ENCODE results near the gene ZG16.

Gene ZG16

DNA sequence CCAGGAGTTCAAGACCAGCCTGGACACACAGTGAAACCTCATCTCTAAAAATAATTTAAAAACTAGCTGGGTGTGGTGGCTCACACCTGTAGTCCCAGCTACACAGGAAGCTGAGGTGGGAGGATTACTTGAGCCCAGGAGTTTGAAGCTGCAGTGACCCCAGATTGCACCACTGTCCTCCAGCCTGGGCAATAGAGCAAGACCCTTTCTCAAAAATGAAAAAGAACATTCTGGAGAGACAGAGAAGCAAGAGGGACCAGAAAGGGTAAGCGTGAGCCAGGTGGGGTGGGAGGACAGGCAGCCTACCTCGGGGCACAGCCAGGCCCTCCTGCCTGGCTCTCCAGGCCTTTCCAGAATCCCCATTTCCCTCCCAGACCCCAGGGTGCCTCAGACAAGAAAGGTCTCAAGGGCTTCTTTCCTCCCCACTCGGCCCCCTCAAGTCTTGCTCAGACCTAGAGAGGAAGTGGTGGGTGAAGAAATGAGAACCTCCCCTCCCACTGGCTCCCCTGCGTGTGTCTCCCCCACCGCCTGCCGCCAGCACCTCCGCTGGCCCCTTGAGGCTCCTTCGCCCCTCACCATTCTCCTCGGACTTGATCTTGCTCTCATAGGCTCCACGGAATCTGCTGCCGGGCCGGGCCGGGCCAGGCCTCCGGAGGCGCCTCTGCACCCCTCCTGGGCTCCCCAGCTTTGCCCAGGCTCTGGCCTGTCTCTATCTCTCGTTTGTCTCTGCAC, 32.8 kb upstream of the ZG16 start:
- TF ChIP-seq CREB1 (IDR thresholded peaks at IDR 0.05; ENCODE audit: low read depth) (no peak), NFIC (IDR thresholded peaks at IDR 0.05) (no peak), TAF1 (IDR thresholded peaks at IDR 0.05; ENCODE audit: low read depth) (no peak), ZBTB7A (IDR thresholded peaks at IDR 0.05; ENCODE audit: low read depth) (no peak), EGR1 (IDR thresholded peaks at IDR 0.05) (no peak), TEAD4 (IDR thresholded peaks at IDR 0.05) (no peak), FOXM1 (IDR thresholded peaks at IDR 0.05; ENCODE audit: borderline replicate concordance, low read depth) (no peak), RAD21 (IDR thresholded peaks at IDR 0.05; ENCODE audit: low read depth) (no peak)
- TF ChIP-seq, protein P1, sequence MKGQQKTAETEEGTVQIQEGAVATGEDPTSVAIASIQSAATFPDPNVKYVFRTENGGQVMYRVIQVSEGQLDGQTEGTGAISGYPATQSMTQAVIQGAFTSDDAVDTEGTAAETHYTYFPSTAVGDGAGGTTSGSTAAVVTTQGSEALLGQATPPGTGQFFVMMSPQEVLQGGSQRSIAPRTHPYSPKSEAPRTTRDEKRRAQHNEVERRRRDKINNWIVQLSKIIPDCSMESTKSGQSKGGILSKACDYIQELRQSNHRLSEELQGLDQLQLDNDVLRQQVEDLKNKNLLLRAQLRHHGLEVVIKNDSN (IDR thresholded peaks at IDR 0.05), result no peak

DNA sequence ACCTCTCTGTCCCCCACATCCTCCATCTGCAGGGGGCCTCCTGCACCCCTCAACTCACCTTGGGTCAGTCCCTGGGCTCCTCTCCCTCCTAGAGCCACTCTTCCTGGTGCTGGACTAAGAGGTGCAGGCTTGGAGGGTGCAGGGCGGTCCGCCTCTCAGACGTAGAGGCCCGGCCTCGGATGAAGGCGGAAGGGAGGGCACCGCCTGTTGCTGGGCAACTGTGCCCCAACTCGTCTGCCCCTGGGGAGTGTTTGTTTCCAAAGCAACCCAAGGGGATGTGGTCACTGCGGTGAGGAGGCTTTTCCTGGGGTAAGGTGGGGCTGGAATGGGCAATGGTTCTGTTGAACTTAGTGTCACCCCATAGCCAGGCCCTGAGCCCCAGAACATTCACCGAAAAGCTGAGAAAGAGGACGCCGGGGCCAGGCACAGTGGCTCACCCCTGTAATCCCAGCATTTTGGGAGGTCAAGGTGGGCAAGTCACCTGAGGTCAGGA, 32.2 kb upstream of the ZG16 start, which contains the start of gene C16orf54:
C16orf54 (minus strand) TSS at position 138 of the 493 bp plus-strand sequence. CDS start 1,039 bp downstream, outside the sequence.
- TF ChIP-seq TAF1 (IDR thresholded peaks at IDR 0.05; ENCODE audit: low read depth) (no peak), CREB1 (IDR thresholded peaks at IDR 0.05; ENCODE audit: low read depth) (no peak), NFIC (IDR thresholded peaks at IDR 0.05) (no peak)

DNA sequence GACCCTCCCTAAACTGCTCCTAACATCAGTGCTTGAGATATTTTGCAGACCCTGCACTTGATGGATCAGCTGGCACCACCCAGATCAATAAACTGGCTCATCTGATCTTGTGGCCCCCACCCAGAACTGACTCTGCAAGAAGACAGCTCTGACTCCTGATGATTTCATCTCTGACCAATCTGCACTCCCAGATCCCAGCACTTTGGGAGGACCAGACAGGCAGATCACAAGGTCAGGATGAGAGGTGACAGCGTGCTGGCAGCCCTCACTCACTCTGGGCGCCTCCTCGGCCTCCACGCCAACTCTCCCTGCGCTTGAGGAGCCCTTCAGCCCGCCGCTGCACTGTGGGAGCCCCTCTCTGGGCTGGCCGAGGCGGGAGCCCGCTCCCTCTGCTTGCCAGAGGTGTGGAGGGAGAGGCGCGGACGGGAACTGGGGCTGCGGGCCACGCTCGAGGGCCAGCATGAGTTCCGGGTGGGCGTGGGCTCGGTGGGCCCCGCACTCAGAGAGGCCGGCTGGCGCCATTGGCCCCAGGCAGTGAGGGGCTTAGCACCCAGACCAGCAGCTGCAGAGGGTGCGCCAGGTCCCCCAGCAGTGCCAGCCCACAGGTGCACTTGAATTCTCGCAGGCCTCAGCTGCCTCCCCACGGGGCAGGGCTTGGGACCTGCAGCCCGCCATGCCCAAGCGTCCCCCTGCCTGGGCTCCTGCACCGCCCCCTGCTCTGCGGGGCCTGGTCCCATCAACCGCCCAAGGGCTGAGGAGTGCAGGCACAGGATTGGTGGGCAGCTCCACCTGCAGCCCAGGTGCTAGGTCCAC, 29.9 kb upstream of the ZG16 start:
- TF ChIP-seq, protein P1 (IDR thresholded peaks at IDR 0.05), result no peak
- no peak for TF ChIP-seq ZBTB7A (IDR thresholded peaks at IDR 0.05; ENCODE audit: low read depth)
- TF ChIP-seq CREB1 (IDR thresholded peaks at IDR 0.05; ENCODE audit: low read depth), result no peak
- TF ChIP-seq EGR1 (IDR thresholded peaks at IDR 0.05), result no peak
- TF ChIP-seq RAD21 (IDR thresholded peaks at IDR 0.05; ENCODE audit: low read depth), result no peak
- TF ChIP-seq YY1 (IDR thresholded peaks at IDR 0.05; ENCODE audit: low read depth), result no peak
- TF ChIP-seq, protein P2, sequence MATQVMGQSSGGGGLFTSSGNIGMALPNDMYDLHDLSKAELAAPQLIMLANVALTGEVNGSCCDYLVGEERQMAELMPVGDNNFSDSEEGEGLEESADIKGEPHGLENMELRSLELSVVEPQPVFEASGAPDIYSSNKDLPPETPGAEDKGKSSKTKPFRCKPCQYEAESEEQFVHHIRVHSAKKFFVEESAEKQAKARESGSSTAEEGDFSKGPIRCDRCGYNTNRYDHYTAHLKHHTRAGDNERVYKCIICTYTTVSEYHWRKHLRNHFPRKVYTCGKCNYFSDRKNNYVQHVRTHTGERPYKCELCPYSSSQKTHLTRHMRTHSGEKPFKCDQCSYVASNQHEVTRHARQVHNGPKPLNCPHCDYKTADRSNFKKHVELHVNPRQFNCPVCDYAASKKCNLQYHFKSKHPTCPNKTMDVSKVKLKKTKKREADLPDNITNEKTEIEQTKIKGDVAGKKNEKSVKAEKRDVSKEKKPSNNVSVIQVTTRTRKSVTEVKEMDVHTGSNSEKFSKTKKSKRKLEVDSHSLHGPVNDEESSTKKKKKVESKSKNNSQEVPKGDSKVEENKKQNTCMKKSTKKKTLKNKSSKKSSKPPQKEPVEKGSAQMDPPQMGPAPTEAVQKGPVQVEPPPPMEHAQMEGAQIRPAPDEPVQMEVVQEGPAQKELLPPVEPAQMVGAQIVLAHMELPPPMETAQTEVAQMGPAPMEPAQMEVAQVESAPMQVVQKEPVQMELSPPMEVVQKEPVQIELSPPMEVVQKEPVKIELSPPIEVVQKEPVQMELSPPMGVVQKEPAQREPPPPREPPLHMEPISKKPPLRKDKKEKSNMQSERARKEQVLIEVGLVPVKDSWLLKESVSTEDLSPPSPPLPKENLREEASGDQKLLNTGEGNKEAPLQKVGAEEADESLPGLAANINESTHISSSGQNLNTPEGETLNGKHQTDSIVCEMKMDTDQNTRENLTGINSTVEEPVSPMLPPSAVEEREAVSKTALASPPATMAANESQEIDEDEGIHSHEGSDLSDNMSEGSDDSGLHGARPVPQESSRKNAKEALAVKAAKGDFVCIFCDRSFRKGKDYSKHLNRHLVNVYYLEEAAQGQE (IDR thresholded peaks at IDR 0.05; ENCODE audit: low read depth), result no peak
- no peak for TF ChIP-seq TCF12 (IDR thresholded peaks at IDR 0.05; ENCODE audit: low read depth)
- TF ChIP-seq CEBPB (IDR thresholded peaks at IDR 0.05), result no peak
- no peak for TF ChIP-seq TAF1 (IDR thresholded peaks at IDR 0.05; ENCODE audit: low read depth)
- TF ChIP-seq EP300 (IDR thresholded peaks at IDR 0.05; ENCODE audit: borderline replicate concordance), result no peak

DNA sequence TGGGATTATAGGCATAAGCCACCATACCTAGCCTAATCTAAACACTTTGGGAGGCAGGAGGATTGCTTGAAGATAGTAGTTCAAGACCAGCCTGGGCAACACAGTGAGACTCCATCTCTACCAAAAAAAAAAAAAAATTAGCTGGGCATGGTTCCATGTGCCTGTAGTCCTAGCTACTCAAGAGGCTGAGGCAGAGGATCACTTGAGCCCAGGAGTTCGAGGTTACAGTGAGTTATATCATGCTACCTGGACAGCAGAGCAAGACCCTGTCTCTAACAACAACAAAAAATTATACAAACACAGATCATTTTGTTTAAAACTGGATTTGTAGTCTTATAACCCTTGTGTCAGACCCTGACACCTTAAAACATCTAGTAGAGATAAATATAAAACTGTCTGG, 24.5 kb upstream of the ZG16 start:
- no peak for TF ChIP-seq TEAD4 (IDR thresholded peaks at IDR 0.05)
- no peak for TF ChIP-seq EP300 (IDR thresholded peaks at IDR 0.05; ENCODE audit: borderline replicate concordance)
- TF ChIP-seq NFIC (IDR thresholded peaks at IDR 0.05), result no peak
- no peak for TF ChIP-seq TCF12 (IDR thresholded peaks at IDR 0.05; ENCODE audit: low read depth)
- TF ChIP-seq, protein P2 (IDR thresholded peaks at IDR 0.05; ENCODE audit: low read depth), result no peak
- TF ChIP-seq, protein P1 (IDR thresholded peaks at IDR 0.05), result no peak
- no peak for TF ChIP-seq FOXM1 (IDR thresholded peaks at IDR 0.05; ENCODE audit: borderline replicate concordance, low read depth)
- no peak for TF ChIP-seq TAF1 (IDR thresholded peaks at IDR 0.05; ENCODE audit: low read depth)
- TF ChIP-seq, protein P3, sequence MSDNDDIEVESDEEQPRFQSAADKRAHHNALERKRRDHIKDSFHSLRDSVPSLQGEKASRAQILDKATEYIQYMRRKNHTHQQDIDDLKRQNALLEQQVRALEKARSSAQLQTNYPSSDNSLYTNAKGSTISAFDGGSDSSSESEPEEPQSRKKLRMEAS (IDR thresholded peaks at IDR 0.05), result no peak
- TF ChIP-seq CEBPB (IDR thresholded peaks at IDR 0.05), result no peak
- no peak for TF ChIP-seq CREB1 (IDR thresholded peaks at IDR 0.05; ENCODE audit: low read depth)
- no peak for TF ChIP-seq ZBTB7A (IDR thresholded peaks at IDR 0.05; ENCODE audit: low read depth)
- TF ChIP-seq EGR1 (IDR thresholded peaks at IDR 0.05), result no peak
- no peak for TF ChIP-seq YY1 (IDR thresholded peaks at IDR 0.05; ENCODE audit: low read depth)
- TF ChIP-seq RAD21 (IDR thresholded peaks at IDR 0.05; ENCODE audit: low read depth), result no peak

DNA sequence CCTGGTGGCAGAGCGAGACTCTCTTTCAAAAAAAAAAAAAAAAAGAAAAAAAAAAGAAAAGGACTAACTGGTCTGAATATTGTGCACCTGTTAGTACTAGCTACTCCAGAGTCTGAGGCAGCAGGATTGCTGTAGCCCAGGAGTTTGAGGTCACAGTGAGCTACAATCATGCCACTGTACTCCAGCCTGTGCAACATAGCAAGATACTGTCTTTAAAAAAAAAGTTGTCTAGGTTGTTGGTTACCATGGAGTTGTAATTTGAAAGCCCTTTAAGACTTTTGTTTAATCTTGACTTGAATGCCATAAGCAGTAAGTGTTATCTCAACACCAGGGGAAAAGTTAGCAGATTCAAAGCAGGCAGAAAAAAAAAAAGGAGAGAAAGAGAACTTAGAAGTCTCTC, 21.4 kb upstream of the ZG16 start:
- TF ChIP-seq TAF1 (IDR thresholded peaks at IDR 0.05; ENCODE audit: low read depth), result no peak
- no peak for TF ChIP-seq RAD21 (IDR thresholded peaks at IDR 0.05; ENCODE audit: low read depth)
- TF ChIP-seq TEAD4 (IDR thresholded peaks at IDR 0.05), result no peak
